Common myeloid progenitor, CD34-positive (primary cell): ENCODE data around the gene UNC79.

Experiments used
- CTCF ChIA-PET: fragments of 350-600 bp; sonication (Branson Sonifier 250); formaldehyde crosslinking; loops from one replicate; lab custom pipeline; 2021; ENCODE audit warnings: antibody characterized with exemption; lab: Charles Lee
- POLR2A ChIA-PET: fragments of 350-600 bp; sonication (Branson Sonifier 250); formaldehyde crosslinking; loops from one replicate; lab custom pipeline; 2021; ENCODE audit warnings: antibody characterized with exemption; lab: Charles Lee
- DNase-seq, 3 donors: peaks; one replicate each; pipeline versions ENCODE4 v3.0.0 to v3.0.0-alpha.2; 2013
- H3K27ac ChIP-seq, 2 experiments: 1 replicate in 1 of 2; 2 replicates in 1 of 2; pipeline ENCODE4 v1.7.0; 2013; ENCODE audit warnings: inconsistent platforms in 2 of 2, low read length in 2 of 2, mild to moderate bottlenecking in 2 of 2, low read depth in 1 of 2, moderate library complexity in 1 of 2; ENCODE audit not compliant: severe bottlenecking in 2 of 2, insufficient read depth in 1 of 2, poor library complexity in 1 of 2
- H3K27me3 ChIP-seq, 5 experiments: replicated peaks in 2 of 5; 1 replicate in 3 of 5; 2 replicates in 2 of 5; pipeline versions ENCODE4 v1.6.1 to v1.7.0; 2013; ENCODE audit warnings: low read length in 4 of 5, mild to moderate bottlenecking in 2 of 5, moderate library complexity in 2 of 5, inconsistent platforms in 1 of 5; ENCODE audit not compliant: insufficient read depth in 5 of 5, control insufficient read depth in 4 of 5
- H3K36me3 ChIP-seq, 4 experiments: 1 replicate in 2 of 4; 2 replicates in 2 of 4; pipeline versions ENCODE4 v1.6.1 to v1.7.0; 2013; ENCODE audit warnings: low read length in 3 of 4, control low read depth in 1 of 4, mild to moderate bottlenecking in 1 of 4; ENCODE audit not compliant: control insufficient read depth in 4 of 4, insufficient read depth in 4 of 4
- H3K4me1 ChIP-seq, 4 experiments: 1 replicate in 3 of 4; 2 replicates in 1 of 4; pipeline versions ENCODE4 v1.6.1 to v1.7.1; 2013; ENCODE audit warnings: low read length in 3 of 4, mild to moderate bottlenecking in 3 of 4, control low read depth in 1 of 4, inconsistent platforms in 1 of 4, moderate library complexity in 1 of 4; ENCODE audit not compliant: control insufficient read depth in 4 of 4, insufficient read depth in 4 of 4; ENCODE audit errors: control extremely low read depth in 1 of 4
- H3K4me3 ChIP-seq, 7 experiments: 1 replicate in 4 of 7; 2 replicates in 3 of 7; pipeline versions ENCODE4 v1.5.1 to v1.7.0; 2013; ENCODE audit warnings: mild to moderate bottlenecking in 7 of 7, low read length in 6 of 7, moderate library complexity in 6 of 7, inconsistent platforms in 2 of 7, low read depth in 2 of 7, control low read depth in 1 of 7; ENCODE audit not compliant: insufficient read depth in 4 of 7, control insufficient read depth in 1 of 7; ENCODE audit errors: extremely low read depth in 1 of 7
- H3K9me3 ChIP-seq, 5 experiments: 1 replicate in 4 of 5; 2 replicates in 1 of 5; pipeline versions ENCODE4 v1.6.1 to v1.7.1; 2013; ENCODE audit warnings: low read length in 4 of 5, mild to moderate bottlenecking in 2 of 5, inconsistent platforms in 1 of 5, low read depth in 1 of 5, moderate library complexity in 1 of 5; ENCODE audit not compliant: control insufficient read depth in 4 of 5, insufficient read depth in 2 of 5; ENCODE audit errors: control extremely low read depth in 1 of 5
- WGBS: methylation state at CpG from one replicate; pipeline ENCODE4 v1.1.5; 2013; ENCODE audit not compliant: insufficient coverage; 5-methylcytosine and 5-hydroxymethylcytosine counted together

Gene UNC79

GRCh38 chr14:93720076-93720815 is 289.5 kb downstream of the UNC79 start:
- Histone ChIP-seq H3K36me3 (no peaks in the 10 kb centered on the region), H3K4me1 (no peaks in the 10 kb centered on the region), H3K27ac (no peak overlapping the region), H3K27me3 (peaks cover 0 to 7% (median 0%) of the 10 kb centered on the region in 5 experiments), H3K9me3 (no peaks in the 10 kb centered on the region), H3K4me3 (no peak overlapping the region)
- CTCF ChIA-PET = interaction anchor here (1.0 kb wide), 1 partner anchor 64 kb away, joined by 3 read pairs; no protein-coding TSS in a partner anchor
- WGBS = 91% methylated on average over 12 of the region's 12 CpGs
- POLR2A ChIA-PET = no interaction called here
- DNase-seq = no peak

GRCh38 chr14:93720981-93721483 is 290.3 kb downstream of the UNC79 start:
- H3K36me3 ChIP-seq = no peaks in the 10 kb centered on the region
- no peak overlapping the region for H3K27ac ChIP-seq
- no peak for DNase-seq
- CTCF ChIA-PET = no interaction called here
- no peaks in the 10 kb centered on the region for H3K4me1 ChIP-seq
- no peaks in the 10 kb centered on the region for H3K9me3 ChIP-seq
- POLR2A ChIA-PET = no interaction called here
- H3K4me3 ChIP-seq = no peak overlapping the region
- WGBS = 95% methylated on average over 13 of the region's 13 CpGs
- H3K27me3 ChIP-seq = peaks cover 0 to 7% (median 0%) of the 10 kb centered on the region in 5 experiments

- Histone ChIP-seq H3K36me3 (no peaks in the 10 kb centered on the region), H3K4me3 (no peak overlapping the region), H3K27ac (no peak overlapping the region), H3K4me1 (no peaks in the 10 kb centered on the region), H3K9me3 (no peaks in the 10 kb centered on the region), H3K27me3 (peaks cover 0 to 3% (median 0%) of the 10 kb centered on the region in 5 experiments)
- POLR2A ChIA-PET = no interaction called here
- CTCF ChIA-PET = no interaction called here
- WGBS = 100% methylated on average over 3 of the region's 4 CpGs
- no peak for DNase-seq
Observed at GRCh38 chr14:93723001-93723400, 292.3 kb downstream of the UNC79 start.

GRCh38 chr14:93725002-93725582 is 294.4 kb downstream of the UNC79 start:
- ChIA-PET CTCF (interaction anchor here (1.2 kb wide), 1 partner anchor 12 kb away, joined by 3 read pairs; no protein-coding TSS in a partner anchor), POLR2A (no interaction called here)
- DNase-seq = no peak
- no peaks in the 10 kb centered on the region for H3K9me3 ChIP-seq
- peaks cover 0 to 3% (median 0%) of the 10 kb centered on the region in 5 experiments for H3K27me3 ChIP-seq
- H3K27ac ChIP-seq = no peak overlapping the region
- no peak overlapping the region for H3K4me3 ChIP-seq
- no peaks in the 10 kb centered on the region for H3K36me3 ChIP-seq
- no peaks in the 10 kb centered on the region for H3K4me1 ChIP-seq
- 73% methylated on average over 21 of the region's 21 CpGs for WGBS

GRCh38 chr14:93725993-93726392 is 295.3 kb downstream of the UNC79 start:
- Histone ChIP-seq H3K4me3 (no peak overlapping the region), H3K27ac (no peak overlapping the region), H3K4me1 (no peaks in the 10 kb centered on the region), H3K9me3 (no peaks in the 10 kb centered on the region), H3K36me3 (no peaks in the 10 kb centered on the region), H3K27me3 (peaks cover 0 to 3% (median 2%) of the 10 kb centered on the region in 5 experiments)
- no peak for DNase-seq
- 96% methylated on average over 8 of the region's 9 CpGs for WGBS
- CTCF ChIA-PET = no interaction called here
- POLR2A ChIA-PET = no interaction called here

- H3K27me3 ChIP-seq = peaks cover 0 to 6% (median 2%) of the 10 kb centered on the region in 5 experiments
- ChIA-PET CTCF (no interaction called here), POLR2A (no interaction called here)
- 92% methylated on average over 20 of the region's 23 CpGs for WGBS
- no peaks in the 10 kb centered on the region for H3K36me3 ChIP-seq
- H3K9me3 ChIP-seq = no peaks in the 10 kb centered on the region
- H3K4me1 ChIP-seq = no peaks in the 10 kb centered on the region
- no peak overlapping the region for H3K27ac ChIP-seq
- no peak overlapping the region for H3K4me3 ChIP-seq
- no peak for DNase-seq
Observed at GRCh38 chr14:93727039-93727740, 296.5 kb downstream of the UNC79 start.
